Smooth muscle cell (in vitro differentiated cells): ENCODE data around the gene DEGS2. TPM values are rescaled to one million over a fixed set of nuclear protein-coding genes. Genes with fewer than 3 reads are reported as not detected.
"Not testable (repeated sequence)": the region's sequence is repeated elsewhere in the genome, so short reads cannot be mapped to it uniquely, and the experiment has no call there.

Source experiments
- DNase-seq: peaks from one replicate; lab custom pipeline; 2025; ENCODE audit not compliant: unreplicated experiment; lab: John Stamatoyannopoulos, UW
- H2AFZ ChIP-seq: fragments of 200-600 bp; sonication (generic); 2 replicates; pipeline ENCODE4 v1.6.0; 2016; ENCODE audit warnings: antibody characterized with exemption, low read depth, mild to moderate bottlenecking
- H3F3A ChIP-seq: fragments of 200-600 bp; sonication (generic); 2 replicates; pipeline ENCODE4 v1.6.0; 2017; ENCODE audit warnings: antibody characterized with exemption, low read depth
- H3K27ac ChIP-seq: fragments of 200-600 bp; sonication (generic); 2 replicates; pipeline ENCODE4 v1.5.1; 2016; ENCODE audit warnings: low read depth, mild to moderate bottlenecking
- H3K27me3 ChIP-seq: fragments of 200-600 bp; sonication (generic); 2 replicates; pipeline ENCODE4 v1.6.1; 2016; ENCODE audit warnings: low read depth, mild to moderate bottlenecking
- H3K36me3 ChIP-seq: fragments of 200-600 bp; sonication (generic); 2 replicates; pipeline ENCODE4 v1.5.1; 2016; ENCODE audit warnings: low read depth
- H3K4me1 ChIP-seq: fragments of 200-600 bp; sonication (generic); 2 replicates; pipeline ENCODE4 v1.5.1; 2016; ENCODE audit warnings: low read depth
- H3K4me2 ChIP-seq: fragments of 200-600 bp; sonication (generic); 2 replicates; pipeline ENCODE4 v1.6.0; 2016; ENCODE audit warnings: mild to moderate bottlenecking
- H3K4me3 ChIP-seq: fragments of 200-600 bp; sonication (generic); 2 replicates; pipeline ENCODE4 v1.5.1; 2016; ENCODE audit warnings: mild to moderate bottlenecking
- H3K79me2 ChIP-seq: fragments of 200-600 bp; sonication (generic); 2 replicates; pipeline ENCODE4 v1.6.0; 2016; ENCODE audit warnings: low read depth, mild to moderate bottlenecking
- H3K9ac ChIP-seq: fragments of 200-600 bp; sonication (generic); 2 replicates; pipeline ENCODE4 v1.6.0; 2016; ENCODE audit warnings: low read depth
- H3K9me3 ChIP-seq: fragments of 200-600 bp; sonication (generic); replicated peaks from 2 replicates; pipeline ENCODE4 v1.5.1; 2016; ENCODE audit warnings: low read depth
- H4K20me1 ChIP-seq: fragments of 200-600 bp; sonication (generic); 2 replicates; pipeline ENCODE4 v1.6.0; 2016; ENCODE audit warnings: low read depth
- WGBS: methylation state at CpG from one replicate; pipeline ENCODE4 v1.1.7; 2016; ENCODE audit warnings: low lambda C conversion rate; 5-methylcytosine and 5-hydroxymethylcytosine counted together
- polyA plus RNA-seq: library from polyadenylated mRNA; unstranded; fragments of >200 nt; fragmentation: Nextera tagmentation; extraction: Ambion mirVana; gene quantifications from 2 replicates; pipeline ENCODE4 v1.2.1, GENCODE V29; 2016
- total RNA-seq: library from RNA; depleted of rRNA; stranded (reverse); fragments of >200 nt; gene quantifications from 2 replicates; pipeline ENCODE4 v1.2.3, GENCODE V29; 2014
- TF ChIP-seq, protein P1 (sequence below): fragments of 200-600 bp; sonication (generic); IDR thresholded peaks from 2 replicates; pipeline ENCODE4 v1.5.1; 2017; ENCODE audit warnings: borderline replicate concordance, mild to moderate bottlenecking, antibody characterized with exemption; ENCODE audit not compliant: insufficient read depth, poor library complexity, severe bottlenecking

DEGS2 gene
- total and polyA plus RNA-seq, 2 experiments from 2014 or later = 0.45 to 0.83 TPM

DNA sequence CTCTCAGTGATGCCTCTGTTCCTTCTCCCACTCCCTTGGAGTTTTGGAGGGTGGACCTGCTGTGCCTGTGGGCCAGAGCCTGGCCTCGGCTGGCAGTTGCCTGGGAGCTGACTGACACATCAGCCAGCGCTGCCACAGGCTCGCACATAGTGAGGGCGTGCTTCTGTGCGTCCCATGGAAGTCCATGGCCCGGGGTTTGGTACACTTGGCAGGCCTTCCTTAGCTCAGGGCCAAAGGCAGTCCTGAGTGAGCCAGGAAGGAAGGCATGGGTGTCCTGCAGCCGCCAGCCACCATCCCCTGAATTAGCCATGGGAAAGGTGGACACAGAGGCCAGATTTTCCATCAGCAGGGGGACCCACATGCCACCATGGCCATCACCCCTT is 1.1 kb upstream of the DEGS2 start:
- no peaks in the 10 kb centered on the region for H3K79me2 ChIP-seq
- DNase-seq = no peak
- H4K20me1 ChIP-seq = no peaks in the 10 kb centered on the region
- H2AFZ ChIP-seq = no peak overlapping the region
- H3K4me3 ChIP-seq = no peak overlapping the region
- TF ChIP-seq, protein P1, sequence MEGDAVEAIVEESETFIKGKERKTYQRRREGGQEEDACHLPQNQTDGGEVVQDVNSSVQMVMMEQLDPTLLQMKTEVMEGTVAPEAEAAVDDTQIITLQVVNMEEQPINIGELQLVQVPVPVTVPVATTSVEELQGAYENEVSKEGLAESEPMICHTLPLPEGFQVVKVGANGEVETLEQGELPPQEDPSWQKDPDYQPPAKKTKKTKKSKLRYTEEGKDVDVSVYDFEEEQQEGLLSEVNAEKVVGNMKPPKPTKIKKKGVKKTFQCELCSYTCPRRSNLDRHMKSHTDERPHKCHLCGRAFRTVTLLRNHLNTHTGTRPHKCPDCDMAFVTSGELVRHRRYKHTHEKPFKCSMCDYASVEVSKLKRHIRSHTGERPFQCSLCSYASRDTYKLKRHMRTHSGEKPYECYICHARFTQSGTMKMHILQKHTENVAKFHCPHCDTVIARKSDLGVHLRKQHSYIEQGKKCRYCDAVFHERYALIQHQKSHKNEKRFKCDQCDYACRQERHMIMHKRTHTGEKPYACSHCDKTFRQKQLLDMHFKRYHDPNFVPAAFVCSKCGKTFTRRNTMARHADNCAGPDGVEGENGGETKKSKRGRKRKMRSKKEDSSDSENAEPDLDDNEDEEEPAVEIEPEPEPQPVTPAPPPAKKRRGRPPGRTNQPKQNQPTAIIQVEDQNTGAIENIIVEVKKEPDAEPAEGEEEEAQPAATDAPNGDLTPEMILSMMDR = no peak
- no peaks in the 10 kb centered on the region for H3K4me1 ChIP-seq
- WGBS = 96% methylated on average over 7 of the region's 7 CpGs
- H3K27me3 ChIP-seq = peaks cover 63% of the 10 kb centered on the region
- no peak overlapping the region for H3K9ac ChIP-seq
- H3F3A ChIP-seq = no peaks in the 10 kb centered on the region
- no peaks in the 10 kb centered on the region for H3K36me3 ChIP-seq
- no peak overlapping the region for H3K27ac ChIP-seq
- H3K4me2 ChIP-seq = no peak overlapping the region
- no peaks in the 10 kb centered on the region for H3K9me3 ChIP-seq

DNA sequence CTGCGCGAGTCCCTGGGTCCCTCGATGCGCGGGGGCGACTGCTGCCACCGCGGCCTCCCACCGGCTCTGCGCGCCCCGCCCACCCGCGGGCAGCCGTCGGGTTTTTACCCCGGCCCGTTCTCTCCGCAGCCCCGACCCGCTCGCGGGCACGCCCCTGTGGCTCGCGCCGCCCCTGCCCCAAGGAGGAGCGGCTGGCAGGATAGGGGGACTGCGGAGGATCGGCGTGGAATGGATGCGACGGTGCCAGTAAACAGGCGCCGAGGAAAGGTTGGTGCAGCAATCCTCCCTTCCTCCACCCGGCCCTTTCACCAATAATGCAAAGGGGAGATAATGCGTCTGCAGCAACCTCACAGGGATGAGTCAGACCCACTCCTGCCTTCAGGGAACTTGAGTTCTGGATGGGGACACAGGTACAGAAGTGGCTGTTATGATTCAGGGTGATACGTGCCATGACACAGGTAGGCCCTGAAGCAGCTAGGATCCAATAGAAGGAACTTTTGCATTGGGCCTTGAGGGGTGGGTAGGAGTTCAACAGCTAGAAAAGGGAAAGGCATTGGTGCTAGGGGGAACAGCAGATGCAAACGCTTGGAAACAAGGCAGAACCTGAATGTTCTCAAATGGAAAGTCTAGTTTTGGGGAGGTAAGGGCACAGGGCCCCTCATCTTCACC is 554 bp upstream of the DEGS2 start:
- no peaks in the 10 kb centered on the region for H3K36me3 ChIP-seq
- no peaks in the 10 kb centered on the region for H4K20me1 ChIP-seq
- WGBS = 13% methylated on average over 25 of the region's 39 CpGs
- DNase-seq = no peak
- H3K4me3 ChIP-seq = peak overlapping the region; percentile 40
- peak overlapping the region; percentile 77 for H3K4me2 ChIP-seq
- H3F3A ChIP-seq = no peaks in the 10 kb centered on the region
- H3K27me3 ChIP-seq = peaks cover 57% of the 10 kb centered on the region
- H2AFZ ChIP-seq = no peak overlapping the region
- TF ChIP-seq, protein P1 = no peak
- H3K9me3 ChIP-seq = no peaks in the 10 kb centered on the region
- H3K79me2 ChIP-seq = no peaks in the 10 kb centered on the region
- peaks cover 3% of the 10 kb centered on the region for H3K4me1 ChIP-seq
- H3K27ac ChIP-seq = no peak overlapping the region
- no peak overlapping the region for H3K9ac ChIP-seq

DNA sequence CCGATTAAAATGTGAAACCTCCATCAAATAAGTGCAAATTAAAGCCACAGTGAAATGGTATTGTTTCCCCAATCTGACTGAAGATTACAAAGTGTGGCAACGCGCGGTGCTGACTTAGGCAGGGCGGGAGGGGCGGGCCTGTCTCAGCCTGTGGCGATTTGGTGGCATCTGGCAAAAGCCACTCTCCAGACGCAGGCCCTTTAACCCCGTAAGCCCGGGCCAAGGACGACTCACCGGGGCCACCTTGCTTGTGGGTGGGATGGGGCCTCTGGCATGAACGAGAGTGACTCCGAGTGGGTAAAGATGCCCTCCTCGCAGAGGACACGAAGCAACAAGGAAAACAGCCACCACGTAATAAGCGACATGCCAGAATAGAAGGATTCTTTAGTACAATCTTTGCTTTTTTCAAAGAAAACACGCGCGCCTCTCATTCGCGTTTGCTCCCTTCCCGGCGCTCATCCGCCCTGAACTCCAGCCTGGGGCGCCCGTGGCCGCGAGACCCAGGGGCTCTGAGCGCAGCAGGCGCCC is 815 bp downstream of the DEGS2 start:
- no peak overlapping the region for H3K27ac ChIP-seq
- WGBS = 25% methylated on average over 30 of the region's 32 CpGs
- H3K79me2 ChIP-seq = no peaks in the 10 kb centered on the region
- H3F3A ChIP-seq = no peaks in the 10 kb centered on the region
- no peaks in the 10 kb centered on the region for H4K20me1 ChIP-seq
- DNase-seq = no peak
- no peak overlapping the region for H3K9ac ChIP-seq
- H2AFZ ChIP-seq = no peak overlapping the region
- H3K4me2 ChIP-seq = peak overlapping the region; percentile 77
- H3K4me1 ChIP-seq = peaks cover 3% of the 10 kb centered on the region
- no peaks in the 10 kb centered on the region for H3K36me3 ChIP-seq
- TF ChIP-seq, protein P1 = no peak
- peaks cover 57% of the 10 kb centered on the region for H3K27me3 ChIP-seq
- peak overlapping the region; percentile 40 for H3K4me3 ChIP-seq
- no peaks in the 10 kb centered on the region for H3K9me3 ChIP-seq

DNA sequence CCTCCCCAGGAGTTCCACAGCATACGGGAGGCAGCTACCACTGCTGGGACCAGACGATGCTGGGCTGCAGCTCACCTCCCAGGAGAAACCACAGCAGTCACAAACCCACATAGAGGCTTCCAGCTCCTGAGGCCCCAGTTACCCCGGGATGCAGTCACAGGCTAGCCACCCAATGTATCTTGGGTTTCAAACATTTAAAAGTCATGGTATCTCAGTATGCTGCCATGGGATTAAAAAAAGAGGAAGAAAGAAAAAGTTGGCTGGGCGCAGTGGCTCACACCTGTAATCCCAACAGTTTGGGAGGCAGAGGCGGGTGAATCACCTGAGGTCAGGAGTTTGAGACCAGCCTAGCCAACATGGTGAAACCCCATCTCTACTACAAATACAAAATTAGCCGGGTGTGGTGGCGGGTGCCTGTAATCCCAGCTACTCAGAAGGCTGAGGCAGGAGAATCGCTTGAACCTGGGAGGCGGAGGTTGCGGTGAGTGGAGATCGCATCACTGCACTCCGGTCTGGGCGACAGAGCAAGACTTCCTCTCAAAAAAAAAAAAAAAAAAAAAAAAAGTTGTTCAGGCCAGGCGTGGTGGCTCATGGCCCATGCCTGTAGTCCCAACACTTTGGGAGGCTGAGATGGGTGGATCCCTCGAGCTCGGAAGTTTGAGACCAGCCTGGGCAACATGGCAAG is 1.8 kb downstream of the DEGS2 start:
- H3K4me3 ChIP-seq, H3K36me3 ChIP-seq, H3K79me2 ChIP-seq, DNase-seq, H3K4me1 ChIP-seq, H3K9ac ChIP-seq, H2AFZ ChIP-seq, H3K9me3 ChIP-seq, H3K4me2 ChIP-seq, H3F3A ChIP-seq, H4K20me1 ChIP-seq, H3K27ac ChIP-seq: not testable (repeated sequence)
- H3K27me3 ChIP-seq = peaks cover 57% of the 10 kb centered on the region
- 88% methylated on average over 16 of the region's 16 CpGs for WGBS
